Measurements from ENCODE around the gene EEF1AKMT4.

EEF1AKMT4 gene

GRCh38 chr3:184236033-184236410 is 13.4 kb upstream of the EEF1AKMT4 start:
- no peak for DNase-seq (ENCODE audit: low read depth)

DNA sequence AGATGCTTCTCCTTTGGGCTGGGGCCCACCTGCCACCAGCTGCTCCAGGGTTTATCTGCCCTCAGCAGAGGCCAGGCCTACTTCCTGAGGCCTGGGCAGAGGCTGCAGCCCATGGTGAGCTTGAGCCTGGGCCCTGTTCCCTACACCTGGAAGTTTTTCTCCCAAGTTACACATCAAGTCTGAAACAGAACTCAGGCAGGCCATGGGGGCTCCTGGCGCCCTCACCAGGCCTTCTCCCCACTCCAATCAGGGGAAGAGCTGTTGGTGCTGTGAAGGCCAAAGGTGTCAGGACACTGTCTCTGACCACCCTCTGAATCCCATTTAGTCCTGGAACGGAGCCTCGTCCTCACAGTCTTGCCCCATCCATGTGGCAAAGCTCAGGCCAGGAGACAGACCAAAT is 12.8 kb upstream of the EEF1AKMT4 start:
- no peak for DNase-seq (ENCODE audit: low read depth)

- no peak for DNase-seq (ENCODE audit: low read depth)
Observed at GRCh38 chr3:184237211-184237610, 12.3 kb upstream of the EEF1AKMT4 start.

DNA sequence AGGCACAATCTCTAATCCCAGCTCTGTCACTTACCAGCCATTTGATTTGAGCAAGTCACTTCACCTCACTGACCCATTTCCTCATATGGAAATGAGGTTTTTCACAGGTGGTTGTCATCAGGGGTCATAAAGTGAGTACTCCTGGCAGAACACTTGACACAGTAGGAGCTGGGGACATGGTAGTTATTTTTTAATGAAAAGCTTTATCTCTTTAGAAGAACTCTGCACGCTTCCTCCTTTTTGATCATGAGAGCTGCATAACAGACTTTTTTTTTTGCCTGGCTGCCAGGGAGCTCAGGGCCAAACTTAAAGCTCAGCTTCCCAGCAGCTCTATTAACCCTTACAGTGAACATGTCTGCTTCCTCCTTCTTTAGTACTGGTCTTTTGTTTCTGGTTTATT is 11.7 kb upstream of the EEF1AKMT4 start:
- no peak for DNase-seq (ENCODE audit: low read depth)

GRCh38 chr3:184238246-184238818 is 11.1 kb upstream of the EEF1AKMT4 start:
- DNase-seq (ENCODE audit: low read depth) = no peak

DNA sequence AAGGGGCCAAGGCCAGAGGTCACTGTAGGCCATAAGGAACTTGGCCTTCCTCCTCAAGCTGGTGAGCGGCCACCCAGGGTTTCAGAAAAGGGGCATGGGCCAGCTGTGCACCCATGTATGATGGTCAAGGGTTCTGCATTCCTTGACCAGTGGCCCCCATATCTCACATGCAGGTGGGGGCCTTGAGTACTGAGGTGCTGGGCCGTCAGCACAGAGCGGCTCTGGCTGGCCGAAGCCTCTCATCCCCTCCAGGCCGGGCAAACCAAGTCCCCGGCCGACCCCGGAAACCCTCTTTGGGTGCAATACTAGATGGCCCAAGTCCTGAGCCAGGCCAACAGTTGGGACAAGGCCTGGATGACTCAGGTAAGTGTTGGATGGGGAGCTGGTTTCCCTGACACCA is 10.3 kb upstream of the EEF1AKMT4 start:
- no peak for DNase-seq (ENCODE audit: low read depth)

- no peak for DNase-seq (ENCODE audit: low read depth)
Observed at GRCh38 chr3:184239708-184240107, 9.8 kb upstream of the EEF1AKMT4 start.

DNA sequence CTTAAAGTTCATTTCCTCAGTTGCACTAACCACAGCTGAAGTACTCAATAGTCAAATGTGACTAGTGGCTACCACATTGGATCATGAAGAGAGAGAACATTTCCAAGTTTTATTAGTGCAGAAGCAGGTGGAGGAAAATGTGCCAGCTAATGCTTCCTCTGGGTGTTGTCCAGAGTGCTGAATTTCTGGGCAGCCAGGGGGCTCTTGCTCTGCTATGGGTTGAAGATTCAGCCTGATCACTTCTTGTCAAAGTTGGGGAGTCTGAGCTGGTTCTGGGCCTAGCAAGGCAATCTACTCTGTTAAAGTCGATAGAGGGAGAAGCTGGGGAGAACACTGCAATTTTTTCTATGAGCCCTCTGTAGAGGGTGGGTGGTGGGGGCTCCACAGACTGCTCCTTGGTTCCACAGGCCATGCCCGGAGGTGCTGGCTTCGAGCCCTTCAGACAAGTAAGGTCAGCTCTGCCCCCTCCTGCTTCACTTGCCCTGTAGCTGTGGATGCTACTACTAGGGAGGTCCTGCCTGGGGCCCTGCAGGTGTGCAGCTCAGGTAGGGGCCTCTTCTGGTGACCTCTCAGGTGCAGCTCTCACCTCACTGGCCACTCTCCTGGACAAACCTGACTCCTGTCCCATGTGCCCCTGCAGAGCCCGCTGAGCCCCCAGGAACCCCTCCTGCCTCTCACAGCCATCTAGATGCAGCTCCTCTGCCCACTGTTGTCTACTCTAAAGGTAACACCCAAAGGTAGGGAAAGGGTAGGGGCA is 8.9 kb upstream of the EEF1AKMT4 start:
- no peak for DNase-seq (ENCODE audit: low read depth)

DNA sequence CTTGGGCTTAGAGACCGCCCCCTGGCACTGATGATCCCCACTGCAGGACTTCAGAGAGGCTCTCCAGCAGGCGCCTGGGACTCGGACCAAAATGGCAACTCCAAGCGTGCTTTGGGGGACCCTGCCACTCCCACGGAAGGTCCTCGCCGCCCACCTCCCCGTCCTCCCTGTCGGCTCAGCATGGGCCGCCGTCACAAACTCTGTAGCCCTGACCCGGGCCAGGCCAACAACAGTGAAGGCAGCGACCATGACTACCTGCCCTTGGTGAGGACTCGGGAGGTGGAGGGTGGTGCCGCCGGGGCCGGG is 8.4 kb upstream of the EEF1AKMT4 start:
- DNase-seq (ENCODE audit: low read depth) = no peak

- DNase-seq (ENCODE audit: low read depth) = no peak
Observed at GRCh38 chr3:184241447-184242296, 7.8 kb upstream of the EEF1AKMT4 start.

DNA sequence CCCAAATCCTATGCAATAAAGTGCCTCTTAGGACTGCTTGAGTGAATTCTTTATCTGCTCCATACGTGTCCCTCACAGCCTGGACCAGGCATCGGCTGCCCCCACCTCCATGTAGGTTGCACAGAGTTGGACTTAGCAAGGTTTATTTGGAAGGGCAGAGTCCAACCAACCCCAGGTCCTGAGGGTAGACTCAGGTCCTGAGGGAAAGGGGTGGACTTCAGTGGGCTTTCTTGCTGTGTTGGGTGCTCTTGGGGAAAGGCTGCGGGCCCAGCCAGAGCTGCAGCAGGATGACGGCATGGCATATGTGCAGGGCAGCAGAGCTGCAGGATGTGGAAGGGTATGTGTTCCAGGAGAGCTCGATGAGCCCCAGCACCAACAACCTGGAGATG is 7.2 kb upstream of the EEF1AKMT4 start:
- DNase-seq (ENCODE audit: low read depth) = no peak

GRCh38 chr3:184248454-184249411 is 739 bp upstream of the EEF1AKMT4 start, which contains the start of gene ALG3:
Gene ALG3 (minus strand): TSS chr3:184248962. CDS start chr3:184248940, 22 bp downstream.
- DNase-seq (ENCODE audit: low read depth) = peak; percentile 70

- DNase-seq (ENCODE audit: low read depth) = peak; percentile 81
Observed at GRCh38 chr3:184250167-184250828, 826 bp downstream of the EEF1AKMT4 start.

DNA sequence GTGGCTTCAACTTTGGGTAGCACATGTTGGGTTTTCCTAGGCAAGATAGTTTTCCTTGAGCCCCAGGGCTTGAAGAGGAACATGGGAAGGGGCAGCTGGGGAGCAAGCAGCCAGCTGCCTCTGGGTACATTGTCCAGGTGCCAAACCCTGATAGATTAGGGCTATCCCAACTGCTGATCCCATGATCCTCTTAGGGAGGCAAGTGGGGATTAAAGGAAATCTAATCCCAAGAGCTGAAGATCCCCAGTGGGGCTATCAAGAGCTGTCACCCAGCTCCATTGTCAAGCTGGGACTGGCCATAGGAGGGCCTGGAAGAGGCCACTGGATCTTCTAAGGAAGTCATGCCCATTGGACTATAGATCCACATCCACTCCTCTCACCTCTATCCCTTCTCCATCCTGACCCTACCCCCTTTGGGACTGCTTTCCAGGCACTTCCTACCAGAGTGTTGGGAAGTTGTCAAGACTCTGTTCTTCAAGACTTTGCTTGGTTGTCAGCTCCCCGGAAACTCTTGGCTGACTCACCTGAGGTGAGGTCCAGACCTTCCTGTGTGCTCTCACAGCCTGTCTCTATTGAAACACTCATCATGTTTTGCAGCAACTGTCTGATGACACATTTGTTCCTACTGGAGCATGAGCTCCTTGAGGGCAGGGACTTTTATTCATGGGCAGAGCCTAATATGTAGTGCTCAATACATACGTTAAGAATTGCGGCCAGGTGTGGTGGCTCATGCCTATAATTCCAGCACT is 6.0 kb downstream of the EEF1AKMT4 start:
- DNase-seq (ENCODE audit: low read depth) = no peak

DNA sequence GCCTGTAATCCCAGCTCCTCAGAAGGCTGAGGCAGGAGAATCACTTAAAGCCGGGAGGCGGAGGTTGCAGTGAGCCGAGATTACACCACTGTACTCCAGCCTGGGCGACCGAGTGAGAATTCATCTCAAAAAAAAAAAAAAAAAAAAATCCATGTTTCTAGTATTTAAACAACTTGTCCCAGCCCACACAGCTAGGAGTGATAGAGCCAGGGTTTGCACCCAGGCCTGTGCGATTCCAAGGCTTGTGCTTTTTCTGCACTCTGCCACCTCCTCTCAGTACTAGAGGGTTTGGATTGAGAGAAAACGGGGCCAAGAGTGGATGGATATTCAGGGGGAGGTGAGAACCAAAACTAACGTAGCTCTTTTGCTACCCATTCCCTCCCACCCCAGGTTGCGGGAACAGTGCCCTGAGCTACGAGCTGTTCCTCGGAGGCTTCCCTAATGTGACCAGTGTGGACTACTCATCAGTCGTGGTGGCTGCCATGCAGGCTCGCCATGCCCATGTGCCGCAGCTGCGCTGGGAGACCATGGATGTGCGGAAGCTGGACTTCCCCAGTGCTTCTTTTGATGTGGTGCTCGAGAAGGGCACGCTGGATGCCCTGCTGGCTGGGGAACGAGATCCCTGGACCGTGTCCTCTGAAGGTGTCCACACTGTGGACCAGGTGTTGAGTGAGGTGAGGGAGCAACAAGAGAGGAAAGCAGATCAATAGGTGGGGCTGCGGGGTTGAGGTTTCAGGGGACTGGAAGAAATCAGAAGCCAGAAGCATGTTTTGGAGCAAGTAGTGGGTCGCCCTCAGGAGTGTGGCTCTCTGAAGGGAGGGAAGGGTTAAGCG is 7.8 kb downstream of the EEF1AKMT4 start:
- DNase-seq (ENCODE audit: low read depth) = no peak

DNA sequence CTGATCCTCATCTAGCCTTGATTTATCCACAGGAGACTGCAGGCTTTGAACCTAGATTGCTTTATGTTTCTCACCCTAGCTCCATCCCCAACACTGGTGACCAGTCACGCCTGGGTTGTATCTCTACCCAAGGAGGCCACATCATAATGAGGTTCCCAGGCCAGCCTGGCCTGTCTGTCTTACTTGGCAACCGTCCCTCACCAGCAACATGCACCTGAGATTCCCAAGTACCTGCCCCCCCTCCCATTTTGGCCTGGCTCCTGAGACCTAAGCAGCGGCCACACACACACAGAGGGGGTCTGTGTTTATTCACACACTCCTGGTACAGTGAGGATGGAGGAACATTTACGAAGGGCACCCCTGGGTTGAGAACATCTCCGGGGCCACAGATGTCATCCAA is 9.5 kb downstream of the EEF1AKMT4 start:
- DNase-seq (ENCODE audit: low read depth) = no peak

GRCh38 chr3:184259396-184259877 is 10.0 kb downstream of the EEF1AKMT4 start:
- DNase-seq (ENCODE audit: low read depth) = no peak

DNA sequence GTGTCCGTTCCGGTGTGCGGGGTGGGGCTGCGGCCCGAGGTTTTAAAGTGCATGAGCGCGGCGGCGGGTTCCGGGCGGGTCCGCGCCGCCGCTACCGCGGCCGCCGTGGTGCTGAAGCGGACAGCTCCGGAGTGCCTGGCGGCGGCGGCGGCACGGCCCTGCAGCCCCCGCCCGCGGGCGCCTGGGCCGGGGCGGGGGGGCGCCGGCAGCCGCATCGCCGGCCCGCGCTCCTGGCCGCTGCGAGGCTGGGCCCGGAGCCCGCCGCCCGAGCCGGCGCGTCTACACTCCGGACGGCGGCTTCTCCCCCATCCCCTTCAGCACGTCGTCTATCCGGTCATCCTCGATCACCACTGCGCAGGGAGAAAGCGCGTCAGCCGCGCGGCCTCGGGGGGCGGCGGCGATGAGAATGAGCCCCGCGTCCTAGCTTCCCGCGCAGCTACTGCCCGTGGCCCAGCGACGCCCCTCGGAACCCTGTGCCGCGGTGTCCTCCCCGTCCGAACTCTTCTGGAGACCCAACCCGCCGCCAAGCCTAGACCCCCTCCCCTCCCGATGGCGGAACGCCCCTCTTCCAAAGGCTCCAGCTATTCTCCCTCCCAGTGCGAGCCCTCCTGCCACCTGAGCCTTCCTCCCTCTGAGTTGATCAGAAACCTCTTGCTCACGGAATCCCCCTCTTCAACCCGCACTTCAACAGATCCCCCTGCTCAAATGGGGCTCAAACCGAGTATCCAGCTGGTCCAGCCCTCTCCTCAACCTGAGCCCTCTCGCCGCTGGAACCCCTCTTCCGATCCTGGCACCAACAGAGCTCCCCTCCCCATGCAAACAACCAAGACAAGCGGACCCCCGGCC is 10.6 kb downstream of the EEF1AKMT4 start:
- no peak for DNase-seq (ENCODE audit: low read depth)

Measured in CMK (cell line).